Gastrocnemius medialis (tissue), 4 donors: ENCODE results near the gene DLL4.

Experiments used
- CTCF ChIP-seq, 5 experiments: fragments of 450-650 bp in 3 of 5; fragments of 200-600 bp in 2 of 5; sonication (generic) in 2 of 5; IDR thresholded peaks in 4 of 5; conservative IDR thresholded peaks in 1 of 5; 1 replicate in 4 of 5; 2 replicates in 1 of 5; pipeline ENCODE4 v1.5.1; 2016 to 2019; ENCODE audit warnings: antibody characterized with exemption in 5 of 5, mild to moderate bottlenecking in 3 of 5, moderate library complexity in 3 of 5
- POLR2A ChIP-seq, 2 donors: fragments of 450-650 bp; IDR thresholded peaks; one replicate each; pipeline ENCODE4 v1.6.1; 2017; ENCODE audit warnings: antibody characterized with exemption in 2 of 2, mild to moderate bottlenecking in 2 of 2, moderate library complexity in 2 of 2

- no peak for TF ChIP-seq CTCF (IDR thresholded peaks at IDR 0.05 in 4 of 5, conservative IDR thresholded peaks at IDR 0.05 in 1 of 5)
- no peak for TF ChIP-seq POLR2A (IDR thresholded peaks at IDR 0.05)
Observed at GRCh38 chr15:40921949-40922607, 7.1 kb upstream of the DLL4 start.
